NCI-H345 (cell line): Measurements from ENCODE around the gene PKD1L1.
"Not testable (repeated sequence)": the region's sequence is repeated elsewhere in the genome, so short reads cannot be mapped to it uniquely, and the experiment has no call there.

Experiments used
- DNase-seq: peaks from one replicate; lab custom pipeline; 2025; lab: John Stamatoyannopoulos, UW

The PKD1L1 gene

DNA sequence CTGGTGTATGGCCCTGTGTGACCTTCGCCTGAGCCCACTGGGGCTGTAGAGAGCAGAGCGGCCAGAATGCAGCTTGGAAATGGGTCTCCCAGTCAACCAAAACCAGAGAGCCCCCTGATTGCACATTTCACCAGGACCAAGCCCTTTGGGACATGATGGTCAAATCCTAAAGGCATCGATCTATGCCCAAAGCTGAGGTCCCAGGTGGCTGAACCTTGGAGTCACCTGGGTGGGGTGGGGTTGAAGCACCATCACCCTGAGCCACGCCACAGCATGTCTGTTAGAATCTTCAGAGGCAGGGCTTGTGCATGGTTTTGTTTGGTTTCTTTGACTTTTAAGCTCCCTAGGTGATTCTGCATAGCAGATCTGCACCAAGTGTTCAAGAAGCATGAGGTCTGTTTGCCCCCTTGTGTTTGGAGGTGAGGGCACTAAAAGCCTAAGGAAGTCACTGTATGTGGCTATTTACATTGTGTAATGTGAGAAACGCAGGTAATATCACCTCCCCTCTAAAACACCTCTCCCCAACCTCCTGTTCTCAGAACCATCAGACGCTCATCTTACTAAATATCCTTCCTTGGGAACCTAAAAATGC lies 9.6 kb downstream of the PKD1L1 start:
- no peak for DNase-seq

DNA sequence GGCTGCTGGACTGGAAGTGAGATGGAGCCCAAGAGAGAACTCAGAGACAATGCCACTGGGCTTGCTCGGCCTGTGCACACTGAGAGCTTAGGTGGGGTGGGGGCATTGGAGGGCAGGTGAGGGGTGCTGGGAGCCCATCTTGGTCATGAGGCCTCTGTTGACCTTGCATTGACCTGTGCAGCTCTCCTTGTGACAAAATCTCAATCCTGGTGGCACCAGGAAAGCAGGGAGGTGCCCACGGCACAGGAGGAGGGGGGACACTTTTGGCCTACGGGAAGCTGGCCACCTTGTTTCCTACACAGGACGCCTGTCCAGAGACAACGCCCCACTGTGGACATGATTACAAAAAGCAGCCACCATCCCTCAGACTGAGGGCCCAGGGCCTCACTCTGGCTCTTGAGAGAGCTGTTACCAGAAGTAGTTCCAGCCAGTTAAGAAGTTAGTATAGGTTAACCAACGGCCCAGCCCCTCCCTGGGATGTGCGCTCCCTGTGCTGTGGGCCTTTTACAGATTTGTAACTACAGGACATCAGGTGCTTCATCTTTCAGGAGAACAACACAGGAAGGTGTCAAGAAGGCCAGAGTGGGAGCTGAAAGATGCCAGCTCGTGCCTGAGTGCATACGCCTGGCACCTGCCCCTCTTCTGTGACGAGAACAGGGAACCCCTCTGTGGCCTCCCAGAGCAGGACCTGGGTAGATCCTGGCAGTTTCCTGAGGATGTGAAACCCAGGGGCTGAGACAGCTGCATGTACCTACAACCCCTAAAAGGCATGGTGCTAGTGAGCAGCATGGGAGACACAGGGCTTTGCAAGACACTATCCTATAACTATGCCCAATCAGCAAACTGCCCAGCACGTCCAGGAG lies 10.3 kb downstream of the PKD1L1 start:
- no peak for DNase-seq

DNA sequence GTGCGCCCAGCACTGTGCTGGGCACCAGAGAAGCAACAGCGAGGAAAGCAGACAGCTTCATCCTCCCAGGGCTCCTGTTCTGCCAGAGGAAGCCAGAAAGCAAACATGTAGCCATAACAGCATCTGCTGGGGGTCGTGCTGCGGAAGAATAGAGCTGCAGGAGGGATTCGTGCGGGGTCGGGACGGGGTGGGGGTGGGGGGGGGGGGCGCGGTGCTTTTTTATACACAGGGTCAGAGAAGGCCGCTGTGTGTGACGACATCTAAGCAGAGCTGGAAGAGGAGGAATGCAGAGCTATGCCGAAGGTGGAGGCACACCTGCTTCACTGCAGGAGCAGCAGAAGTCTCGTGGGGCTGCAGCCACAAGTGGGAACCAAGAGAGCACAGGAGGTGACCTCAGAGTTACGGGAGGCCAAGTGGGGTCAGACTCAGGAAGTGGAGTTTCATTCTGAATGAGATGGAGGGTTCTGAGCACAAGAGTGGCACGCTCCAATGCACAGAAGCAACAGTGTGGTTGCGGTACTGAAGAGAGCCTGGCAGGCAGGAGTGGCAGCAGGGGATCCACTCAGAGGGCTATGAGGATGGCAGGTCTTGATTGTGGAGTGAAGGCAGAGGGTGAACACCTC lies 11.1 kb downstream of the PKD1L1 start:
- peak; percentile 28 for DNase-seq

DNA sequence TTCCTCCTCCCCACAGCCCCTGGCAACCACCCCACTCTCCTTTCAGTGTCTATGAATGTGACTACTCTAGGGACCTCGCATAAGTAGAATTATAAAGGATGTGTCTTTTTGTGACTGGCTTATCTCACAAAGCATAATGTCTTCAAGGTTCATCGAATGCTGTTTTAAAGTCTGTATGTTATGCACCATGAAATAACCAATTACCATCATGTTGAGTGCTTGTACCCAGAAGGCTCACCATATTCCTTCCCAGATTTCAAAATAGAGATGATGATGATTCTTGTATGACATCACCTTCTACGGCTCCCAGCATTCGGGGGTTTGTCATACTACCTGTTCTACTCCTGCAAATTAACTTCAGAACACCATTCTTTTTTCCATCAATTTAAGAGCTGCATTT lies 11.9 kb downstream of the PKD1L1 start:
- no peak for DNase-seq

DNA sequence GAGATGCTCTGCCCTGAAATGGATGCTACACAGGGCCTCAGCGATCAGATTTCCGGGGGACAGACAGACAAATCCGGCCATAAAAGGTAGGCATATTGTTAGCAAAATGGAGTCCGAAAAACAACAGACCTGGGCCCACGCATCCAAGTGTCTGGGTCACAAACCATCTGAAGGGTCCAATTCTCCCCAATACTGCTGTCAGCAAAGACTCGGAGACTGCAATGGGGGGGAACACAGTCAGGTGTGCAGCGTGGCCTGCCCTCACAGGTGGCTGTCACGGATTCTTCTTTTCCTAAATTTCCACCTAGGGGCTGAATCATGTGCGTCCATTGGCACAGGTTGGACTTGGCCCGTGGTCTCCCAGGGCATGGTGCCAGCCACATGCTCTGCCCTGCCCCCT lies 12.9 kb downstream of the PKD1L1 start:
- DNase-seq: no peak

DNA sequence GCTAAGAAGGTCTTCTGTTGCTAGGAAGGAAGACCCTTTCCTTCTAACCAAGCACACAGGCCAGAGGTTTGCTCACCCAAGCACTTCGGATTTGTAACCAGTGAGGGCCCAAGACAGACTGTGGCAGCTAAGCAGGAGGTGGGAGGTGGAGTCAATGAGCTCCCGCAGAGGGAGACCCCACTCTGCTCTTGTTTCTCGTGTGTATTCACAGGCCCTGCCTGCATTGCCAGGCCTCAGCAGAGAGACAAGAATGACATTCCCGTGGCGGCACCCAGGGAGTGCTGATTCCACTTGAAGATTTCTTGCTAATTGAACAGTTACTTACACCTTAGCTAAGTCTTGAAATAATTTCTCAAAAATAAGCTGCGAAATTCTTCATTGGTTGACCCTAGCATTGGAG lies 13.4 kb downstream of the PKD1L1 start:
- no peak for DNase-seq

DNA sequence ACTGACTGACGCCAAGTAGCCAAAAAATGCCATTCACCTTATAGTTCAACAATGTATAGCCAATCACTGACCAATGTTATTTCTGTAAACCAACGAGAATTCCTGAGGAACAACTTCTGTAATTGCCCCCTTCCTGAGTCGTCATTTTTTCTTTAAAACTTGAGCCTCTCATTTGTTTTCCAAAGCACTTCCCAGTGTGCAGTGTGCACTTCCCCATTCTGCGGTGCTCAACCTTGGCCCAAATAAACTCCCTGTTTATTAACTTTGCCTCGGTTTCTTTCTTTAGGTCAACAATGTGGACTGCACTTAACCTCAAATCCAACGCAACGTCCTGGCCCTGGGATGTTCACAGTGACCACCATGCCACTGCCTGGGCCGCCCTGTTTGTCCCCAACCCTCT lies 15.1 kb downstream of the PKD1L1 start:
- no peak for DNase-seq

DNA sequence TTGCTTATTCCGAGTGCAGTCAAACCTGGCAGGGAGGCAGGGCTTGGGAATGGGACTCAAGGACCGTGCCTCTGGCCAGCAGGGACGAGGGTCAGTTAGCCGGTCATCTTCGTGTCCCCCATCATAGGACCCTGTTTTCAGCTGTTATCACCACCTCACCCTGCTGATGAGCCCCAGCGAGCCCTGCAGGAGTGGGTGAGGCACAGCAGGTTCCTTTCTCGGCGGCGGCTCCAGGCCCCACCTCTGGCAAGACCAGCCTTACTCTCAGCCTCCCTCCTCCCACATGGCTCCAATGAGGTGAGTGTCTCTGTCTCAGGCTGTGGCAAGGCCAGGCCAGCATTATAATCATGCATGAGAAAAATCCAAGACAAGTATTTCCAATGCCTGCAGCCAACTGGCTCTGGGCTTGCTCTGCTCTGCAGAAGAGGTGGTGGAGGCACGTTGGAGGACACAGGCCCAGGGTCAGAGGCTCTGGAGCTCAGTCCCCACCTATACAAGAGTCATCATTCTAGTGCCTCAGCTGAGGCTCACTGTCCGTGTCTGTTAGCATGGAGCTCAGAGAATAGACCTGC lies 15.7 kb downstream of the PKD1L1 start:
- no peak for DNase-seq

DNA sequence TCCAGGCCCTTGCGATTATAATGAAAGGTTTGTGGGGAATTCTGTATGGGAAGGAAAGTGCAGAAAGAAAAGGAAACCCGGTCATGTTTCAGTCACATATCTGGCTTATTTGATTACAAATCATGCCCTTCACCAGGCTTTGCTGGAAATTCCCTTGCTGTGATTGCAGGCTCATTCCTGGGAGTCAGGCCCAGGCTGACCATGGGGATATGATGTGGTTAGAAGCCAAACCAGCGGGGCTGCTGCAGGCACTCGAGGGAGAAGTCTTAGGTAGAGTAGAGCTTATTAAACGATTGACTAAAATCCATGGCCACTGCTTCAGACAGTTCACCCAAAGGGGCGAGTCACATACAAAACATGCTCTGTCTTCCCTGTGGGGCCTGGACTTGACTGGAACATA lies 16.2 kb downstream of the PKD1L1 start:
- DNase-seq: no peak

DNA sequence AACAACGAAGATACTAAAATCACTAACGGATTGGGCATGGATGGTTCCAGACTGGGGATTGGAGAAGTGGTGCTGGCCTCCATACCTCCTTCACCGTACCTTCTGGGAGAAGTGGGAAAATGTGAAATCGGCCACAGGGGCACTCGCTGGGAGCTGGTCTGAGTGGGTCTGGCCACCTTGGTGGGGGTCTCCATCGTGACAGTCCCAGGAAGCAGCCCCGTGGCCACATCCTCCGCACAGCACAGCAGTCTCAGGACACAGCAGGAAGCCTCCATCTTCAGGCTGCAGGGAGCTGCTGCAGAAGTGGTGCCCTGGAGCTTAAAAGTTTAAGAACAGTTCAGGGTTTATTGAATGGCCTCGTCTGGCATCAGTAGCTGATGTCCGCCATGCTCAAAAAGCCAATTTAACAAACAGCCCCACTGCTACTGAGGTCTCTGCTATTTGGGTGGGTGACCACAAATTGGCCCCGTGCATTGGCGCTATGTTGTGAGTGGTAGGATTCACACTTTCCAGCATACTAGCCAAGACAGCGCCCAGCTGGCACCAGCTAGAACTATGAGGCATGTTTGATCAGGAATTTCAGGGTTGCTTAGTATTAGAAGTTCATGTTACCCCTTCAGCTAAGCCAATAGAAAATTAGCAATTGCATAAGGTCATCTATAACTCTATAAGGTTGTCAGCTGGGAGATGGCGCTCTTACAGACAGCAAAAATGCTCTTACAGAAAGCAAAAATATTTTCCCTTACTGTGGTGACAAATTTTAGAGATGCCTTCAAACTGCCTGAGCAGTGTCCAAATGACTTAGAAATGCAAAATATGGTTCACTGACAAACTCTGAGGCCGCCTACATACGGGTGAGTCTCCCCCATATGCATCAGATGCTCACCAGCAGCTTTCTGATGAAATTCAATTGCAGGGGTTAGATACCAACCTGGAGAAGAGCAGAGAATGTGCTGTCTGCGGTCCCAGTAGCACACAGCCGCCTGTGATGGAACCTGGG lies 17.0 kb downstream of the PKD1L1 start:
- no peak for DNase-seq

DNA sequence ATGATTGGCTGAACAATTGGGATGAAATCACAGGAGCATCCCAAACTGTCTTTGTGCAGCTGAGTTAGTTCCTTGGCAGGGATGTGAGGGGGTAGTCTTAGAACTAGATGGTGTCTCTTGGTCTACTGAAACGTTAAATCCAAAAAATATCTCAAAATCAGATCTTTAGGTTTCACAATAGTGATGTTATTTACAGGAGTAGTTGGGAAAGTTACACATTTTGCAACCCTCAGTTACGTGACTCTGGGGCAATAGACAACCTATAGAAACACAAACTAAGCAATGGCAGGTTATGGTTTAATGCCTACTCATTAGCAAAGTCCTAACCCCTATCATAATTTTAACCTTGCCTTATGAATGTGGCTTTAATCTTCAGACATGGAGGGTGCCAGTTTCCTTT lies 24.0 kb downstream of the PKD1L1 start:
- no peak for DNase-seq

DNA sequence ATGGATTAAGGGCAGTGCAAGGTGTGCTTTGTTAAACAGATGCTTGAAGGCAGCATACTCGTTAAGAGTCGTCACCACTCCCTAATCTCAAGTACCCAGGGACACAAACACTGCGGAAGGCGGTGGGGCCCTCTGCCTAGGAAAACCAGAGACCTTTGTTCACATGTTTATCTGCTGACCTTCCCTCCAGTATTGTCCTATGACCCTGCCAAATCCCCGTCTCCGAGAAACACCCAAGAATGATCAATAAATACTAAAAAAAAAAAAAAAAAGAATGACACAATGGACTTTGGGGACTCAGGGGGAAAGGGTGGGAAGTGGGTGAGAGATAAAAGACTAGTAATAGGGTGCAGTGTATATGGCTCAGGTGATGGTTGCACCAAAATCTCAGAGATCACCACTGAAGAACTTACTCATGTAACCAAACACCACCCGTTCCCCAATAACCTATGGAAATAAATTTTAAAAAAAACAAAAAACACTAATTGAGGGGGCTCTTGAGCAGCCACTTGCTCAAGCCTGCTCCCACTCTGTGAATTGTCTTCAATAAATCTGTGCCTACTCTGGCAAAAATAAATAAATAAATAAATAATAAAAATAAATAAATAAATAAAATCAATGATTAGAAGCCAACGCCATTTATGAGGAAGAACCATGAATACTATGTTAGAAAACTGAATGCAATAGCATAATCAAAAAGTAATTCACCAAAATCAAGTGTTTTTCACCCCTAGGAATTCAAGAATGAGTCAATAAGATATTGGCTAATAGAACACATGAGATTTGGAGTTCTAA lies 25.0 kb downstream of the PKD1L1 start:
- not testable (repeated sequence) for DNase-seq

DNA sequence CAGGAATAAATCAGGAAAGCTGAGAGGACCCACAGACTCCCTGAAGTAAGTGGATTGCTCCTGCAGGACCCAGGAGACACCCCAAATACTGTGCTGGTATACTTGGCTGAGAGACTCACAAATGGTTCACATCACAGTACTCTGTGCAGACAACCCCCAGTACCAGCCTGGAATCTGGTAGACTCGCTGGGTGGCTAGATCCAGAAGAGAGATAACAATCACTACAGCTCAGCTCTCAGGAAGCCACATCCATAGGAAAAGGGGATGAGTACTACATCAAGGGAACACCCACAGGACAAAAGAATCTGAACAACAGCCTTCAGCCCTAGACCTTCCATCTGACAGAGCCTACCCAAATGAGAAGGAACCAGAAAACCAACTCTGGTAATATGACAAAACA lies 31.8 kb downstream of the PKD1L1 start:
- not testable (repeated sequence) for DNase-seq

DNA sequence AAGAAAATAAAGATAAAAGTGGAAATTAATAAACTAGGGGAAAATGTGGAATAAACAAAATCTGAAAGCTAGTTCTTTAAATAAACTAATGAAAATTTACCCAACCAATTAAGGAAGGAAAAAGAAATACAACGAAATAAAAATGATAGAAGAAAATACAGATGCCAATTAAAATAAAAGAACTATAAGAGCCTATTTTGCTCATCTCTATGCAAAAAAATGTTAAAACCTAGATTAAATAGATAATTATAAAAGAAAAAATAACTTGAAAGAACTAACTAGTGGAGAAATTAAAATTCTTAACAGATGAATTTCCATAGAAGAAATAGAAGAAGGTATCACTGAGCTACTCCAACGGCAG lies 32.7 kb downstream of the PKD1L1 start:
- DNase-seq: no peak

DNA sequence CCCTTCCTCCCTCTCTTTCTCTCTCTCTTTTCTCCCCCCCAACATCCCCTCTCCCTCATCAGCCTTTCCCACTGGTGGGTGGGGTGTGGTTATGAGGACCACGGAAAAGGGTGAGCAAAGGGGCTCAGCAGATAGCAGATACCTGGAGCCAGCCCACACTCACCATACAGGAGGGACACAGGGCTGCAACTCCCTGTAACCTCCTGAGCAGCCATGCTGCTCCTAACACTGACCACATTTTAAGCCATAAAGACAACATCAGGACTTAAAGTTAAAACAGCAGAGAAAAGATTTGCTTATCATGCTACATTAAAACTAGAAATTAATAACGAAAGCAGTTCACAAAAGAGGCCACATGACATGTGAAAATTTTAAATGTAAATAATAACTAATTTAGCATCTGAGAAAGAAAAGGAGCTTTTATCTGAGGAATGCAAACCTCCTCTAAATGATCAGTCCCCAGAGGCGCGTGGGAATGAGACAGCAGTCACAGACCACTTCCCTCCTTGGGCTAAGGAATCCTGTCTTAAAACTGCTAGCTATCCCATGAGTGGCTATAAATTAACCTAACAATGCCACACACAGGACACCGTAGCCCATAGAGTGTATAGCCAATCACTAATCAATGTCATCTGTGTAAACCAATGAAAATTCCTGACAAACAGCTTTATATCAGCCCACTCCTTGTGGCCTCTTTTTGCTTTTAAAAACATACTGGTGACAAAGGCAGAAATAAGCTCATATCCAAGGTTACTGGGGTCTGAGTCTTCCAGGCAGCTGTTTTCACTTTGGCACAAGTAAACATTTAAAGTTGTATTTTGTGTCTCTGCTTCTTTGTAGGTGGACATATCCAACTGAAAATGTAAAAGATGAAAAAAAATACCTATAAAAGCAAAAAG lies 33.3 kb downstream of the PKD1L1 start:
- no peak for DNase-seq

DNA sequence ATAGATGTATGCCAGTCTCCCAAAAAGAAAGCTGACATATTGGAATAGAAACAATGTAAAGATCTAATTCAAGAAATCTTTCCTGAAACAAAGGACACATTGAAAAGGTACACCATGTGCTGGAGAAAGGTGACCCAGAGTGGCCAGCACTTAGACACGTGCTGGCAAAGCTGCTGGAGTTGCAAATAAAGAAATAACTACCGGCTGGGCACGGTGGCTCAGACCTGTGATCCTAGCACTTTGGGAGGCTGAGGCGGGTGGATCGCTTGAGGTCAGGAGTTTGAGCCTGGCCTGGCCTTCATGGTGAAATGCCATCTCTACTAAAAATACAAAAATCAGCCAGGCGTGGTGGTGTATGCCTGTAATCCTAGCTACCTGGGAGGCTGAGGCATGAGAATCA lies 35.9 kb downstream of the PKD1L1 start:
- DNase-seq: no peak

DNA sequence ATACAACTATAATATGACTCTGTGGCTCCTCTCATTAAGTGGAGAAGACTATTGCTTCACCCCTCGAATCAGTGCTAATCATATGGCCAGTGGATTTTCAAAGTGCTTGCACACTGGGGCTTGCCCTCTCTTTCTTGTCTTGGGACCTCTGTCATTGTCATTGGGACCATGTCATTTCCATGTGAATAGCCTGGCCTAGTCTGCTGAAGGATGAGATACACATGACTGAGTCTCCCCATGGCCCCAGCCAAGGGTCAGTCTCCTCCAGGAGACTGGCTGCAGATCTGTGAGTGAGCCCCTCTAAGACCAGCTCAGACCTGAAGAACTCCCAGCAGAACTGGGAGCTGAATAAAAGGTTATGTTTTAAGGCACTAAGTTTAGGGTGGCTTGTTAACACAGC lies 39.5 kb downstream of the PKD1L1 start:
- DNase-seq: no peak

DNA sequence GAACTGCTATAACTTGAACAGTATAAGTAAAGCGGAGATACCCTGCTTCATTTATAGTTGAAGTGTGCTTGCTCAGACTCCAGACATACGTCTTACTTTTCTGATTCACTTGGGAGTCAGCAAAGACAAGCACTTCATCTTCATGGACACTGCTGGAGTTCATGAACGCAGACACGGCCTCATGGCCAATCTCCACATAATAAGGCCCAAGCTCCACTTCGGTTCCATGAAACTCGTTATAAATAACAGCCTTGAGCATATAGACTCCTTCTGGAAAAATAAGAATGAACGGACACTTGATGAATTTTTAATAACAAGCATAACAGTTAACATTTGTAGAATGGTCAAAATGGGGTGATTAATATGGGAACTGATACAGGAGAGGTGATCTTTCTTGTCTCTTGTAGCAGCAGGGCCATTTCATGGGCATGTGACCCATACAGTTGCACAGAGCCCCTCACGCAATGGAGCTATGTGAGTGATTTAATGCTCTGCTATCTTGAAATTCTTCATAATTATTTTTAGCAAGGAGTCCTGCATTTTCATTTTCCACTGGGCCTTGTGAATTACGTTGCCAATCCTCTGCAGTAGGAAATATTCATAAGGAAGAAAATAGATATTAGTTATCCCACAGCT lies 40.2 kb downstream of the PKD1L1 start:
- no peak for DNase-seq

DNA sequence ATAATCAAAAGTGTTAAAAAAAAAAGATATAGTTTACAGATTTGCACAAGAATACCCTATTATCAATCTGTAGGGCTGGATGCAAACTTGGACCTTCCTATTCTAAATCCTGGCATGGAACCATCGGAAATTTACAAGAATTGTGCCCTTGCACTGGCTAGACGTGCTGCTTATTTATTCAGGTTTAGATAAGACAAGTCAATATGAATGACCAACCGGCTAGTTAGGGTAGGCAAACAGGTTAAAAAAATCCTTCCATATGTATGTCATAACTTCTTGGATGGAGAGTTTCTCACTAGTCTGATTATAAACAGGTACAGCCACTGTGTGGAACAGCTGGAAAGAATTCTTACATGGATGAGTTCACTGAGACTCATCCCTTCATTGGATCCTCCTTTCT lies 41.4 kb downstream of the PKD1L1 start:
- no peak for DNase-seq
